Right lobe of liver (tissue), 4 donors: ENCODE measurements around the gene IPO11.

ENCODE experiments used
- POLR2A ChIP-seq: fragments of 450-650 bp; IDR thresholded peaks from one replicate; pipeline ENCODE4 v1.6.1; 2017; ENCODE audit warnings: antibody characterized with exemption, mild to moderate bottlenecking
- TF ChIP-seq, protein P1 (sequence below), 4 donors: fragments of 200-600 bp in 3 of 4; fragments of 450-650 bp in 1 of 4; IDR thresholded peaks; one replicate each; pipeline versions ENCODE4 v1.5.1 to v1.8.0; 2016 to 2022; ENCODE audit warnings: antibody characterized with exemption in 4 of 4, mild to moderate bottlenecking in 2 of 4
- donor health status: DM: no; HTN: no; CAD: no.
- donor health status: DM: no; HTN: no; CAD: no.
- donor health status: DM: no; HTN: yes; CAD: no.

DNA sequence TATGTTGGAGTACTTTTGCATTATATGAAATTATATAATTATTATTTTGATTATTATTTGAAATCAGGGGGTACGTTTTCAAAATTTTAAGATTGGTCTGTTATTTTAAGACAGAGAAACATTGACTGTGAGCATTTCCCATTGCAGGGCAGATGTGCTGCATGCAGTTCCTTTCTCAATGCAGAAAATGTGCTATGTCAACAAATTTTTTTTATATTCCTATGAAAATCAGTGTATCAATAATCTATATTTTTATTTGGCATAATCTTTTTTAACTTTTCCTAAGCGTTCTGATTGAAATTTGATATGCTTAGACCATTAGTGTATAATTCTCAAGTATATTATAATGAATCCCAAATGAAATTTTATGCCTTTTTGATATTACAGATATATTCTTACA lies 124.2 kb downstream of the IPO11 start:
- TF ChIP-seq, protein P1, sequence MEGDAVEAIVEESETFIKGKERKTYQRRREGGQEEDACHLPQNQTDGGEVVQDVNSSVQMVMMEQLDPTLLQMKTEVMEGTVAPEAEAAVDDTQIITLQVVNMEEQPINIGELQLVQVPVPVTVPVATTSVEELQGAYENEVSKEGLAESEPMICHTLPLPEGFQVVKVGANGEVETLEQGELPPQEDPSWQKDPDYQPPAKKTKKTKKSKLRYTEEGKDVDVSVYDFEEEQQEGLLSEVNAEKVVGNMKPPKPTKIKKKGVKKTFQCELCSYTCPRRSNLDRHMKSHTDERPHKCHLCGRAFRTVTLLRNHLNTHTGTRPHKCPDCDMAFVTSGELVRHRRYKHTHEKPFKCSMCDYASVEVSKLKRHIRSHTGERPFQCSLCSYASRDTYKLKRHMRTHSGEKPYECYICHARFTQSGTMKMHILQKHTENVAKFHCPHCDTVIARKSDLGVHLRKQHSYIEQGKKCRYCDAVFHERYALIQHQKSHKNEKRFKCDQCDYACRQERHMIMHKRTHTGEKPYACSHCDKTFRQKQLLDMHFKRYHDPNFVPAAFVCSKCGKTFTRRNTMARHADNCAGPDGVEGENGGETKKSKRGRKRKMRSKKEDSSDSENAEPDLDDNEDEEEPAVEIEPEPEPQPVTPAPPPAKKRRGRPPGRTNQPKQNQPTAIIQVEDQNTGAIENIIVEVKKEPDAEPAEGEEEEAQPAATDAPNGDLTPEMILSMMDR (IDR thresholded peaks at IDR 0.05): no peak
- no peak for TF ChIP-seq POLR2A
